Subcutaneous abdominal adipose tissue (tissue), 5 donors: ENCODE data around the gene SNRPB2.

Source experiments
- H3K27ac ChIP-seq: one replicate; pipeline ENCODE4 v1.7.0; 2013; ENCODE audit warnings: low read depth, mild to moderate bottlenecking, inconsistent platforms, low read length, moderate library complexity
- H3K27me3 ChIP-seq, 5 donors: one replicate each; pipeline ENCODE4 v1.7.0; 2013; ENCODE audit warnings: low read length in 5 of 5, inconsistent platforms in 1 of 5; ENCODE audit not compliant: control insufficient read depth in 5 of 5, insufficient read depth in 4 of 5
- H3K36me3 ChIP-seq, 5 donors: one replicate each; pipeline ENCODE4 v1.7.0; 2013; ENCODE audit warnings: low read length in 5 of 5; ENCODE audit not compliant: control insufficient read depth in 5 of 5, insufficient read depth in 5 of 5
- H3K4me1 ChIP-seq, 5 donors: one replicate each; pipeline ENCODE4 v1.7.0; 2013; ENCODE audit warnings: low read length in 5 of 5, mild to moderate bottlenecking in 3 of 5, moderate library complexity in 1 of 5; ENCODE audit not compliant: control insufficient read depth in 5 of 5, insufficient read depth in 5 of 5
- H3K4me3 ChIP-seq, 5 donors: one replicate each; pipeline ENCODE4 v1.7.0; 2013; ENCODE audit warnings: low read length in 5 of 5, low read depth in 1 of 5
- H3K9ac ChIP-seq, 5 donors: one replicate each; pipeline ENCODE4 v1.7.0; 2013; ENCODE audit warnings: low read length in 5 of 5, mild to moderate bottlenecking in 4 of 5, moderate library complexity in 3 of 5
- H3K9me3 ChIP-seq, 5 donors: one replicate each; pipeline ENCODE4 v1.7.0; 2013; ENCODE audit warnings: low read length in 5 of 5; ENCODE audit not compliant: control insufficient read depth in 5 of 5
- donor health status: healthy.
- donor health status: healthy.
- donor health status: healthy.
- donor health status: healthy.
- donor health status: healthy.

Gene SNRPB2

GRCh38 chr20:16714751-16715150 lies 15.1 kb upstream of the SNRPB2 start:
- Histone ChIP-seq H3K27ac (no peak overlapping the region), H3K4me1 (no peaks in the 10 kb centered on the region)

GRCh38 chr20:16719421-16719820 lies 10.4 kb upstream of the SNRPB2 start:
- no peaks in the 10 kb centered on the region for H3K4me1 ChIP-seq
- H3K27ac ChIP-seq: no peak overlapping the region
- no peaks in the 10 kb centered on the region for H3K36me3 ChIP-seq
- H3K9ac ChIP-seq: no peak overlapping the region
- H3K4me3 ChIP-seq: no peak overlapping the region
- H3K27me3 ChIP-seq: peaks cover 2 to 24% (median 12%) of the 10 kb centered on the region in 5 donors
- peaks cover 0 to 4% (median 0%) of the 10 kb centered on the region in 5 donors for H3K9me3 ChIP-seq

More at GRCh38 chr20:16714751-16715150, 15.1 kb upstream of the SNRPB2 start:
- Histone ChIP-seq H3K9me3 (no peaks in the 10 kb centered on the region), H3K9ac (no peak overlapping the region), H3K4me3 (no peak overlapping the region), H3K36me3 (no peaks in the 10 kb centered on the region), H3K27me3 (peaks cover 3 to 22% (median 5%) of the 10 kb centered on the region in 5 donors)

GRCh38 chr20:16729080-16729479 lies 746 bp upstream of the SNRPB2 start:
- peak overlapping the region; percentile 86 for H3K27ac ChIP-seq

GRCh38 chr20:16732506-16733152 lies 2.8 kb downstream of the SNRPB2 start:
- peaks cover 39 to 46% (median 43%) of the 10 kb centered on the region in 5 donors for H3K36me3 ChIP-seq
- H3K4me1 ChIP-seq: peaks cover 10 to 20% (median 18%) of the 10 kb centered on the region in 5 donors
- no peak overlapping the region for H3K4me3 ChIP-seq
- no peak overlapping the region for H3K9ac ChIP-seq
- H3K27ac ChIP-seq: no peak overlapping the region
- peaks cover 0 to 2% (median 0%) of the 10 kb centered on the region in 5 donors for H3K27me3 ChIP-seq
- no peaks in the 10 kb centered on the region for H3K9me3 ChIP-seq

More at GRCh38 chr20:16729080-16729479, 746 bp upstream of the SNRPB2 start:
- H3K9me3 ChIP-seq: peaks cover 0 to 6% (median 6%) of the 10 kb centered on the region in 5 donors
- H3K36me3 ChIP-seq: peaks cover 16 to 20% (median 18%) of the 10 kb centered on the region in 5 donors
- H3K9ac ChIP-seq: peak overlapping the region in 1 of 5 donors; percentile 99
- H3K4me1 ChIP-seq: peaks cover 10 to 20% (median 18%) of the 10 kb centered on the region in 5 donors
- H3K4me3 ChIP-seq: peak overlapping the region; percentile 93 to 99 (median 99)
- H3K27me3 ChIP-seq: peaks cover 0 to 10% (median 4%) of the 10 kb centered on the region in 5 donors

- Histone ChIP-seq H3K27me3 (no peaks in the 10 kb centered on the region), H3K36me3 (peaks cover 44 to 52% (median 49%) of the 10 kb centered on the region in 5 donors), H3K4me3 (no peak overlapping the region), H3K9me3 (no peaks in the 10 kb centered on the region), H3K27ac (no peak overlapping the region), H3K4me1 (peaks cover 0 to 2% (median 0%) of the 10 kb centered on the region in 5 donors), H3K9ac (no peak overlapping the region)
Measured at GRCh38 chr20:16740365-16741072, 10.7 kb downstream of the SNRPB2 start.

GRCh38 chr20:16744178-16744807 lies 14.5 kb downstream of the SNRPB2 start:
- Histone ChIP-seq H3K9me3 (no peaks in the 10 kb centered on the region), H3K9ac (no peak overlapping the region), H3K36me3 (peaks cover 23 to 30% (median 28%) of the 10 kb centered on the region in 5 donors), H3K27ac (no peak overlapping the region), H3K4me3 (no peak overlapping the region), H3K4me1 (no peaks in the 10 kb centered on the region), H3K27me3 (peaks cover 0 to 3% (median 0%) of the 10 kb centered on the region in 5 donors)

- H3K27me3 ChIP-seq: peaks cover 0 to 3% (median 2%) of the 10 kb centered on the region in 5 donors
- H3K36me3 ChIP-seq: peaks cover 14 to 22% (median 20%) of the 10 kb centered on the region in 5 donors
- no peak overlapping the region for H3K27ac ChIP-seq
- no peaks in the 10 kb centered on the region for H3K4me1 ChIP-seq
- no peaks in the 10 kb centered on the region for H3K9me3 ChIP-seq
- H3K9ac ChIP-seq: no peak overlapping the region
- no peak overlapping the region for H3K4me3 ChIP-seq
Measured at GRCh38 chr20:16745204-16745603, 15.4 kb downstream of the SNRPB2 start.

- H3K27me3 ChIP-seq: peaks cover 0 to 3% (median 2%) of the 10 kb centered on the region in 5 donors
- no peak overlapping the region for H3K4me3 ChIP-seq
- peaks cover 0 to 3% (median 2%) of the 10 kb centered on the region in 5 donors for H3K36me3 ChIP-seq
- no peaks in the 10 kb centered on the region for H3K9me3 ChIP-seq
- H3K4me1 ChIP-seq: no peaks in the 10 kb centered on the region
- H3K27ac ChIP-seq: no peak overlapping the region
- no peak overlapping the region for H3K9ac ChIP-seq
Measured at GRCh38 chr20:16747291-16747811, 17.5 kb downstream of the SNRPB2 start.

GRCh38 chr20:16748308-16748900 lies 18.6 kb downstream of the SNRPB2 start, which contains the start of gene OTOR:
Gene OTOR, plus strand, starts transcription at chr20:16748358. Its CDS starts 44 bp downstream, at chr20:16748402.
- peaks cover 0 to 3% (median 2%) of the 10 kb centered on the region in 5 donors for H3K27me3 ChIP-seq

More at GRCh38 chr20:16748308-16748900, 18.6 kb downstream of the SNRPB2 start, which contains the start of gene OTOR:
- H3K4me3 ChIP-seq: no peak within 1 kb of the TSS
- no peaks in the 10 kb centered on the region for H3K4me1 ChIP-seq
- no peaks in the 10 kb centered on the region for H3K36me3 ChIP-seq
- no peak within 1 kb of the TSS for H3K27ac ChIP-seq
- no peak within 1 kb of the TSS for H3K9ac ChIP-seq
- no peaks in the 10 kb centered on the region for H3K9me3 ChIP-seq
